22Rv1 (cell line): Measurements from ENCODE around the gene MPZL1.

Source experiments
- ZFX ChIP-seq: fragments of 450-650 bp; IDR thresholded peaks from 2 replicates; pipeline ENCODE4 v1.6.1; 2017; ENCODE audit warnings: antibody characterized with exemption, borderline replicate concordance
- TF ChIP-seq, protein P1 (sequence below): fragments of 450-650 bp; IDR thresholded peaks from 2 replicates; pipeline ENCODE4 v1.5.1; 2017; ENCODE audit warnings: mild to moderate bottlenecking

- TF ChIP-seq, protein P1, sequence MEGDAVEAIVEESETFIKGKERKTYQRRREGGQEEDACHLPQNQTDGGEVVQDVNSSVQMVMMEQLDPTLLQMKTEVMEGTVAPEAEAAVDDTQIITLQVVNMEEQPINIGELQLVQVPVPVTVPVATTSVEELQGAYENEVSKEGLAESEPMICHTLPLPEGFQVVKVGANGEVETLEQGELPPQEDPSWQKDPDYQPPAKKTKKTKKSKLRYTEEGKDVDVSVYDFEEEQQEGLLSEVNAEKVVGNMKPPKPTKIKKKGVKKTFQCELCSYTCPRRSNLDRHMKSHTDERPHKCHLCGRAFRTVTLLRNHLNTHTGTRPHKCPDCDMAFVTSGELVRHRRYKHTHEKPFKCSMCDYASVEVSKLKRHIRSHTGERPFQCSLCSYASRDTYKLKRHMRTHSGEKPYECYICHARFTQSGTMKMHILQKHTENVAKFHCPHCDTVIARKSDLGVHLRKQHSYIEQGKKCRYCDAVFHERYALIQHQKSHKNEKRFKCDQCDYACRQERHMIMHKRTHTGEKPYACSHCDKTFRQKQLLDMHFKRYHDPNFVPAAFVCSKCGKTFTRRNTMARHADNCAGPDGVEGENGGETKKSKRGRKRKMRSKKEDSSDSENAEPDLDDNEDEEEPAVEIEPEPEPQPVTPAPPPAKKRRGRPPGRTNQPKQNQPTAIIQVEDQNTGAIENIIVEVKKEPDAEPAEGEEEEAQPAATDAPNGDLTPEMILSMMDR: no peak
- TF ChIP-seq ZFX: no peak
These were observed 42.9 kb downstream of the MPZL1 start for GRCh38 chr1:167764458-167765330.
